Stimulated activated CD8-positive, alpha-beta memory T cell treated with anti-CD3 and anti-CD28 coated beads, Interleukin-12 subunit alpha, Interleukin-12 subunit beta, amount 100 ng/mL, for 1 hour (primary cell): Measurements from ENCODE around the gene CARM1.

ENCODE experiments used
- DNase-seq: peaks from one replicate; pipeline ENCODE4 v3.0.0-alpha.2; 2020; ENCODE audit warnings: low read depth

Gene CARM1

GRCh38 chr19:10907925-10908324 is 36.6 kb downstream of the CARM1 start:
- DNase-seq: no peak

- DNase-seq: no peak
These were observed 37.1 kb downstream of the CARM1 start for GRCh38 chr19:10908380-10908960.

- DNase-seq: no peak
These were observed 40.4 kb downstream of the CARM1 start for GRCh38 chr19:10911579-10912363.

GRCh38 chr19:10912619-10913018 is 41.3 kb downstream of the CARM1 start:
- DNase-seq: no peak

GRCh38 chr19:10913716-10914340 is 42.5 kb downstream of the CARM1 start:
- no peak for DNase-seq

GRCh38 chr19:10915130-10916091 is 44.1 kb downstream of the CARM1 start:
- no peak for DNase-seq

GRCh38 chr19:10916602-10917001 is 45.2 kb downstream of the CARM1 start:
- DNase-seq: no peak

GRCh38 chr19:10918359-10918758 is 47.0 kb downstream of the CARM1 start:
- no peak for DNase-seq

GRCh38 chr19:10919352-10920287 is 48.3 kb downstream of the CARM1 start:
- DNase-seq: no peak

- no peak for DNase-seq
These were observed 48.9 kb downstream of the CARM1 start for GRCh38 chr19:10920288-10920655.

- DNase-seq: no peak
These were observed 49.4 kb downstream of the CARM1 start for GRCh38 chr19:10920781-10921180.

- DNase-seq: no peak
These were observed 50.0 kb downstream of the CARM1 start for GRCh38 chr19:10921199-10921909.

GRCh38 chr19:10921910-10922637 is 50.7 kb downstream of the CARM1 start:
- DNase-seq: no peak

- DNase-seq: no peak
These were observed 51.3 kb downstream of the CARM1 start for GRCh38 chr19:10922638-10923014.

- DNase-seq: no peak
These were observed 52.1 kb downstream of the CARM1 start for GRCh38 chr19:10923260-10924112.

GRCh38 chr19:10924597-10924996 is 53.2 kb downstream of the CARM1 start:
- DNase-seq: no peak

GRCh38 chr19:10927730-10928562 is 56.6 kb downstream of the CARM1 start:
- DNase-seq: no peak
